ENCODE measurements around the gene APBA2. TPM values are rescaled to one million over a fixed set of nuclear protein-coding genes. Genes with fewer than 3 reads are reported as not detected.

Gene APBA2
- total and polyA plus RNA-seq, 8 donors, result 0.45 to 13.3 (median 2.0) TPM; not detected in 1

GRCh38 chr15:29067949-29068348, 182.2 kb downstream of the APBA2 start:
- no peak for DNase-seq
- no peak overlapping the region for H3K4me3 ChIP-seq
- peaks cover 0 to 12% (median 0%) of the 10 kb centered on the region in 3 donors for H3K27me3 ChIP-seq
- TF ChIP-seq POLR2AphosphoS5 (IDR thresholded peaks at IDR 0.05) (no peak), POLR2A (IDR thresholded peaks at IDR 0.05) (no peak), EP300 (IDR thresholded peaks at IDR 0.05) (no peak), CTCF (IDR thresholded peaks at IDR 0.05) (no peak)
- intact Hi-C loops (cut with DNase I; ENCODE audit: low total_unique reads), result no loop called here
- peaks cover 0 to 7% (median 3%) of the 10 kb centered on the region in 4 donors for H3K9me3 ChIP-seq
- no peaks in the 10 kb centered on the region for H3K4me1 ChIP-seq
- H3K36me3 ChIP-seq, result no peaks in the 10 kb centered on the region
- no peak overlapping the region for H3K27ac ChIP-seq
- 43 to 56% (median 48%) methylated on average over 7 of the region's 7 CpGs for WGBS, 5 donors

DNA sequence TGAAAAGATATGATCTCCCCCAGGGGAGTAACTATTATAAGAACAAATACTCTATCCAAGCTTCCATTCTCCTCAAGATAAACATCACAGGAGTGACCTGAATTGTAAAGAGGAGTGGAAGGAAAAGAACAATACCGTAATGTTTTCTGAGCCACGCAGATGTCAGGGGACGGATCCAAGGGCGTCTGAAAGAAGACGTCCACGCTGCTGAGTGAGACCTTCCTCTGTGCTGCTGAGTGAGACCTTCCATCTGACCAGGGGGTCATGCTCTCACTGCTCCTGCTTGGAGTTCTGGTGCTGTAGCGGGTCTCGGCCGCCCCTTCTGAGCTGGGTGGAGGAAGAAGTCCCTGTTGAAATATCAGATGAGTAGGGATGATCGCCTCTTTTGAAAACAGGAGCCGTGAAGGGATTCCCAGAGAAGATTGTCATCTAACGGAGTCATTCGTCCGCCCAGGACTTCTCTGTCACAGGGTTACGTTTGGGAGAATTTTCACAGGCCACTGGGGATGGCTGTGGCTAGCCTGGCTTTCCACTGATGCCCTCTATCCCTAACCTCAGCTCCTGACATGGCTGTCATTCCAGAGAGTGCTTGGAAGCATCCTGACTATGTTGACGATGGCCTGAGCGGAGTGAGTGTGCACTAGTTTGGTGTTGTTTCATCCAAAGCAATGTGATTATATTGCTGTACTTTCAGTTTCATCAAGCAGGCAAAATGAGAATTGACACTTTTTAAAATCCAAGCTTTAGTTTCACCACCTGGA, 184.9 kb downstream of the APBA2 start:
- peaks cover 0 to 7% (median 3%) of the 10 kb centered on the region in 4 donors for H3K9me3 ChIP-seq
- no peaks in the 10 kb centered on the region for H3K36me3 ChIP-seq
- no peak overlapping the region for H3K4me3 ChIP-seq
- H3K27ac ChIP-seq, result no peak overlapping the region
- intact Hi-C loops (cut with DNase I; ENCODE audit: low total_unique reads), result no loop called here
- no peaks in the 10 kb centered on the region for H3K4me1 ChIP-seq
- no peak for DNase-seq
- no peak for TF ChIP-seq EP300 (IDR thresholded peaks at IDR 0.05)
- TF ChIP-seq POLR2AphosphoS5 (IDR thresholded peaks at IDR 0.05), result no peak
- no peak for TF ChIP-seq CTCF (IDR thresholded peaks at IDR 0.05)
- no peak for TF ChIP-seq POLR2A (IDR thresholded peaks at IDR 0.05)
- WGBS, 5 donors, result 69 to 74% (median 71%) methylated on average over 17 of the region's 17 CpGs
- H3K27me3 ChIP-seq, result peaks cover 0 to 12% (median 0%) of the 10 kb centered on the region in 3 donors

GRCh38 chr15:29071232-29071881, 185.6 kb downstream of the APBA2 start:
- 77 to 89% (median 82%) methylated on average over 10 to 11 of the region's 11 CpGs for WGBS, 5 donors
- Histone ChIP-seq H3K27me3 (peaks cover 0 to 12% (median 0%) of the 10 kb centered on the region in 3 donors), H3K4me1 (no peaks in the 10 kb centered on the region), H3K4me3 (no peak overlapping the region), H3K9me3 (peaks cover 0 to 7% (median 3%) of the 10 kb centered on the region in 4 donors), H3K27ac (no peak overlapping the region), H3K36me3 (no peaks in the 10 kb centered on the region)
- intact Hi-C loops (cut with DNase I; ENCODE audit: low total_unique reads), result no loop called here
- peak; percentile 20 to 28 for DNase-seq
- TF ChIP-seq EP300 (IDR thresholded peaks at IDR 0.05) (no peak), CTCF (IDR thresholded peaks at IDR 0.05) (no peak), POLR2A (IDR thresholded peaks at IDR 0.05) (no peak), POLR2AphosphoS5 (IDR thresholded peaks at IDR 0.05) (no peak)

- no peak for DNase-seq
- WGBS, 5 donors, result 83 to 88% (median 86%) methylated on average over 7 of the region's 7 CpGs
- peaks cover 0 to 7% (median 3%) of the 10 kb centered on the region in 4 donors for H3K9me3 ChIP-seq
Measured at GRCh38 chr15:29071882-29072273, 186.1 kb downstream of the APBA2 start.

More at GRCh38 chr15:29071882-29072273, 186.1 kb downstream of the APBA2 start:
- Histone ChIP-seq H3K4me3 (no peak overlapping the region), H3K36me3 (no peaks in the 10 kb centered on the region), H3K4me1 (no peaks in the 10 kb centered on the region), H3K27me3 (peaks cover 0 to 12% (median 0%) of the 10 kb centered on the region in 3 donors), H3K27ac (no peak overlapping the region)
- intact Hi-C loops (cut with DNase I; ENCODE audit: low total_unique reads), result no loop called here
- TF ChIP-seq POLR2A (IDR thresholded peaks at IDR 0.05) (no peak), POLR2AphosphoS5 (IDR thresholded peaks at IDR 0.05) (no peak), CTCF (IDR thresholded peaks at IDR 0.05) (no peak), EP300 (IDR thresholded peaks at IDR 0.05) (no peak)

All from stomach (tissue), 9 donors.